ENCODE data around the gene ZNF644. TPM values are rescaled to one million over a fixed set of nuclear protein-coding genes. Genes with fewer than 3 reads are reported as not detected.

ZNF644 gene
- total RNA-seq, 2 donors from 2014 or later = 24.9 to 34.4 TPM

DNA sequence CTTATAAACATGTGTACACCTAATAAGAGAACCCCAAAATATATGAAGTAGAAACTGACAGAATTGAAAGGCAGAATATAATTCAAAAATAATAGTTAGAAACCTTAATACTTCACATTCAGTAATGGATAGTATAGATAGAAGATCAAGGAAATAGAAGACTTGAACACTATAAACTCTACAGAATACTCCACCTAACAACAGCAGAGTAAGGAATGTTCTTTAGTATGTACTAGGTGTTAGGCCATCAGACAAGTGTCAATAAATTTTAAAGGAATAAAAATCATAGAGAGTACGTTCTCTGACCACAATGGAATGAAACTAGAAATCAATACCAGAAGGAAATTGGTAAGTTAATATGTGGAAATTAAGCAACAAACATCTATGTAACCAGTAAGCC is 16.6 kb downstream of the ZNF644 start:
- no peak overlapping the region for H3K4me3 ChIP-seq
- no peaks in the 10 kb centered on the region for H3K27me3 ChIP-seq
- H3K9me3 ChIP-seq = no peaks in the 10 kb centered on the region
- H3K36me3 ChIP-seq = no peaks in the 10 kb centered on the region
- H3K27ac ChIP-seq = no peak overlapping the region
- TF ChIP-seq, protein P1, sequence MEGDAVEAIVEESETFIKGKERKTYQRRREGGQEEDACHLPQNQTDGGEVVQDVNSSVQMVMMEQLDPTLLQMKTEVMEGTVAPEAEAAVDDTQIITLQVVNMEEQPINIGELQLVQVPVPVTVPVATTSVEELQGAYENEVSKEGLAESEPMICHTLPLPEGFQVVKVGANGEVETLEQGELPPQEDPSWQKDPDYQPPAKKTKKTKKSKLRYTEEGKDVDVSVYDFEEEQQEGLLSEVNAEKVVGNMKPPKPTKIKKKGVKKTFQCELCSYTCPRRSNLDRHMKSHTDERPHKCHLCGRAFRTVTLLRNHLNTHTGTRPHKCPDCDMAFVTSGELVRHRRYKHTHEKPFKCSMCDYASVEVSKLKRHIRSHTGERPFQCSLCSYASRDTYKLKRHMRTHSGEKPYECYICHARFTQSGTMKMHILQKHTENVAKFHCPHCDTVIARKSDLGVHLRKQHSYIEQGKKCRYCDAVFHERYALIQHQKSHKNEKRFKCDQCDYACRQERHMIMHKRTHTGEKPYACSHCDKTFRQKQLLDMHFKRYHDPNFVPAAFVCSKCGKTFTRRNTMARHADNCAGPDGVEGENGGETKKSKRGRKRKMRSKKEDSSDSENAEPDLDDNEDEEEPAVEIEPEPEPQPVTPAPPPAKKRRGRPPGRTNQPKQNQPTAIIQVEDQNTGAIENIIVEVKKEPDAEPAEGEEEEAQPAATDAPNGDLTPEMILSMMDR (IDR thresholded peaks at IDR 0.05) = no peak
- peaks cover 0 to 10% of the 10 kb centered on the region in 2 donors for H3K4me1 ChIP-seq
- DNase-seq (ENCODE audit: low spot score) = no peak

DNA sequence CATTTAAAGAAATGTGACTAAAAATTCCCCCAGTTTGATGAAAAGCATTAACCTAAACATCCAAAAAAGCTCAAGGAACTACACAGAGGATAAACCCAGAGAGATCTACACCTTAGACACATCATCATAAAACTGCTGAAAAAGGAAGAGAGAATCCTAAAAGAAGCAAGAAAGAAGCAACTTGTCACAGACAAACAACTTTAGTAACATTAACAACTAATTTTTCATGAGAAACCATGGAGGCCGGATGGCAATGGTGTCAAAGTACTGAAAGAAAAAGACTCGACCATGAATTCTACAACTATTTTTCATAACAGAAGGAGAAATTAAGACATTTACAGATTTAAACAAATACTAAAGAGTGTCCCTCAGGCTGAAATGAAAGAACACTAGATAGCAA is 17.7 kb downstream of the ZNF644 start:
- Histone ChIP-seq H3K9me3 (no peaks in the 10 kb centered on the region), H3K4me3 (no peak overlapping the region), H3K27ac (no peak overlapping the region), H3K36me3 (no peaks in the 10 kb centered on the region), H3K27me3 (no peaks in the 10 kb centered on the region), H3K4me1 (peaks cover 0 to 4% of the 10 kb centered on the region in 2 donors)
- TF ChIP-seq, protein P1 (IDR thresholded peaks at IDR 0.05) = no peak
- DNase-seq (ENCODE audit: low spot score) = no peak

DNA sequence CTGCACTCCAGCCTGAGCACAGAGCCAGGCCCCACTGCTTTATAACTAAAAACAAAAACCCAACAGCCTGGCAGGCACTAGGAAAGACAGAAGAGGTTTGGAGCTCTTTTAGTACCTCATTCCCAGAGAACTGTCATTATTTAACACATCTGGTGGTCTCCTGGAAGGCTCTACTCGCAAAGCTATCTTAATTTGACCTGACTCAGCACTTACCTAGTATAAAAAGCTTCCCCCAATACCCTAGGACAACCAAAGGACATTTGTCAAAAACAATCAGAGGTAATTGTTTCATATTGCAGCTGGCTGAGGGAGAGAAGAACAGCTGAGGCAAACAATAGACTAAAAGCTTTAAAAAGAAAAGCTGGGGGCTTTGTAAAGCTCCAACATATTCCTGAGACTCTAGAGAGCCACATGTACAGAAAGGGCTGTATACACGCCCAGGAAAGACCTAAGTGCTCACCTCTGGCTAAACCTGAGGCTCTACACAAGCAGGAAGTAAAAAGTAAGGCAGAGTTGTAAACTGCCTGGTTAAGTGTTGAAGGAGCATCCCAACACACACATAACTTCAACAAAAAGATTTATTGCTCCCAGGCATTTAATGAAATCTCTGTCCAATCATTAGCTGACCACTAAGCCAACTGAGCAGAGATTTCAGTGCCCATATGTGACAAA is 25.0 kb downstream of the ZNF644 start:
- H3K27ac ChIP-seq = no peak overlapping the region
- no peaks in the 10 kb centered on the region for H3K27me3 ChIP-seq
- no peak for DNase-seq (ENCODE audit: low spot score)
- TF ChIP-seq, protein P1 (IDR thresholded peaks at IDR 0.05) = no peak
- H3K4me3 ChIP-seq = no peak overlapping the region
- peaks cover 0 to 11% of the 10 kb centered on the region in 2 donors for H3K4me1 ChIP-seq
- H3K36me3 ChIP-seq = no peaks in the 10 kb centered on the region
- H3K9me3 ChIP-seq = peaks cover 0 to 16% of the 10 kb centered on the region in 2 donors

DNA sequence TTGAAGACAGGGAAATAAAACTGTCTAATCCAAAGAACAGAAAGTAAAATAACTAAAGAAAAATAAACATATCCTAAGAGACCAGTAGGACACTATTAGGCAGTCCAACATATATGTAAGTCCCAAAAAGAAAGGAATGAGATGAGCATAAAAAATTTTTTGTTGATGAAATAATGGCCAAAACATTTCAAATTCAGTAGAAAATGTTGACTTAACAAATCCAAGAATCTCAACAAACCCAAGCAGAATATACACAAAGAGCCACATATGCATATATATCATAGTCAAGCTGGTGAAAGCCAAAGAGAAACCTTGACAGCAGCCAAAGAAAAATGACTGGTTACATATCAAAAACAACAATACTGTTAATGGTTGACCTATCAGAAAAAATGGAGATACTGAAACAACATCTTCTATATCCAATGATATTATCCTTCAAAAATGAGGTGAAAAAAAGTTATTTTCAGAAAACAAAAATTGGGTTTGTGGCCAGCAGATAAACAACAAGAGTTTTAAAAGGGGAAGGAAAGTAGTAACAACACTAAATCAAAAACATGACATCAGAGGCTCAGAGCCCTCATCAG is 26.4 kb downstream of the ZNF644 start:
- Histone ChIP-seq H3K27ac (no peak overlapping the region), H3K4me3 (no peak overlapping the region), H3K9me3 (peaks cover 0 to 16% of the 10 kb centered on the region in 2 donors), H3K27me3 (no peaks in the 10 kb centered on the region), H3K4me1 (peaks cover 0 to 11% of the 10 kb centered on the region in 2 donors), H3K36me3 (no peaks in the 10 kb centered on the region)
- no peak for DNase-seq (ENCODE audit: low spot score)
- TF ChIP-seq, protein P1 (IDR thresholded peaks at IDR 0.05) = no peak

DNA sequence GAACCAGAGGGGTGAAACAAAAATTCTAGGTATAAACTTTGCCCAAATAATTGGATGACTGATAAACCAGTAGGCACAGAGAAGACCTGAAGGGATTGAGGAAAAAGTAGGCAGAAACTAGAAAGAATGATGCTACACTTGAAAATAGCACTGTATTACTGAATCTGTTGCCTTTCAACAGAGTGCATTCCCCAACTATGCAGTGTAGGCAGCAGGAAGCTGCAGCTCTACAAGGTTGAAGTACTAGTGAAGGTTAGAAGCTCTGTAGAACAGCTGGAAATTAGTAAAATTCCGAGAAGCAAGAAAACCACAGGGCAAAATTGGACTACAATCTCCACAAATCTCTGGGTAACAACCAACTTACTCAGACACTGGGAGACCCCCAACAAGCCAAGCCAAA is 27.4 kb downstream of the ZNF644 start:
- DNase-seq (ENCODE audit: low spot score) = no peak
- TF ChIP-seq, protein P1 (IDR thresholded peaks at IDR 0.05) = no peak
- H3K27me3 ChIP-seq = no peaks in the 10 kb centered on the region
- H3K36me3 ChIP-seq = peaks cover 4% of the 10 kb centered on the region
- H3K9me3 ChIP-seq = peaks cover 0 to 16% of the 10 kb centered on the region in 2 donors
- peaks cover 0 to 11% of the 10 kb centered on the region in 2 donors for H3K4me1 ChIP-seq
- H3K4me3 ChIP-seq = no peak overlapping the region
- no peak overlapping the region for H3K27ac ChIP-seq
